Measurements from ENCODE around the gene TDRD7.

The TDRD7 gene

DNA sequence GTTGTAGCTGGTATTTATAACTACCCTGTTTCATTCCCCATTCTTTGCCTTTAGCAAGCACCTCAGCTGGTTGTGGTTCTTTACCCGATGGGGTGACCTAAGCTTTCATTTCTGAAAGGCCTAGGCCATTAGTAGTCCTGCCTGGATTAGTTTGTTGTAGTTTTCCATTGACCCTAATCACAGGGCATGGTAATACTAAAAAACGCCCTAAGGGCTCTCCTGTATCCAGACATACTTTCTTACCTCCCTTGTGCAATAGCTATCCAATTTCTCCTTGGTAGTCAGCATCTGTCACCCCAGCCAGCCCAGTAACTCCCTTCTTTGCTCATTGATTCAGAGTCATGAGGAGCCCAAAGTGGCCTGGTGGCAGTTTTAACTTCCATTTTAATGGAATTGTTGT is 113.6 kb downstream of the TDRD7 start:
- TF ChIP-seq, protein P1, sequence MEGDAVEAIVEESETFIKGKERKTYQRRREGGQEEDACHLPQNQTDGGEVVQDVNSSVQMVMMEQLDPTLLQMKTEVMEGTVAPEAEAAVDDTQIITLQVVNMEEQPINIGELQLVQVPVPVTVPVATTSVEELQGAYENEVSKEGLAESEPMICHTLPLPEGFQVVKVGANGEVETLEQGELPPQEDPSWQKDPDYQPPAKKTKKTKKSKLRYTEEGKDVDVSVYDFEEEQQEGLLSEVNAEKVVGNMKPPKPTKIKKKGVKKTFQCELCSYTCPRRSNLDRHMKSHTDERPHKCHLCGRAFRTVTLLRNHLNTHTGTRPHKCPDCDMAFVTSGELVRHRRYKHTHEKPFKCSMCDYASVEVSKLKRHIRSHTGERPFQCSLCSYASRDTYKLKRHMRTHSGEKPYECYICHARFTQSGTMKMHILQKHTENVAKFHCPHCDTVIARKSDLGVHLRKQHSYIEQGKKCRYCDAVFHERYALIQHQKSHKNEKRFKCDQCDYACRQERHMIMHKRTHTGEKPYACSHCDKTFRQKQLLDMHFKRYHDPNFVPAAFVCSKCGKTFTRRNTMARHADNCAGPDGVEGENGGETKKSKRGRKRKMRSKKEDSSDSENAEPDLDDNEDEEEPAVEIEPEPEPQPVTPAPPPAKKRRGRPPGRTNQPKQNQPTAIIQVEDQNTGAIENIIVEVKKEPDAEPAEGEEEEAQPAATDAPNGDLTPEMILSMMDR (conservative IDR thresholded peaks at IDR 0.05), result no peak
- TF ChIP-seq ZFX (IDR thresholded peaks at IDR 0.05), result no peak
- H3K27ac ChIP-seq, result no peak overlapping the region

DNA sequence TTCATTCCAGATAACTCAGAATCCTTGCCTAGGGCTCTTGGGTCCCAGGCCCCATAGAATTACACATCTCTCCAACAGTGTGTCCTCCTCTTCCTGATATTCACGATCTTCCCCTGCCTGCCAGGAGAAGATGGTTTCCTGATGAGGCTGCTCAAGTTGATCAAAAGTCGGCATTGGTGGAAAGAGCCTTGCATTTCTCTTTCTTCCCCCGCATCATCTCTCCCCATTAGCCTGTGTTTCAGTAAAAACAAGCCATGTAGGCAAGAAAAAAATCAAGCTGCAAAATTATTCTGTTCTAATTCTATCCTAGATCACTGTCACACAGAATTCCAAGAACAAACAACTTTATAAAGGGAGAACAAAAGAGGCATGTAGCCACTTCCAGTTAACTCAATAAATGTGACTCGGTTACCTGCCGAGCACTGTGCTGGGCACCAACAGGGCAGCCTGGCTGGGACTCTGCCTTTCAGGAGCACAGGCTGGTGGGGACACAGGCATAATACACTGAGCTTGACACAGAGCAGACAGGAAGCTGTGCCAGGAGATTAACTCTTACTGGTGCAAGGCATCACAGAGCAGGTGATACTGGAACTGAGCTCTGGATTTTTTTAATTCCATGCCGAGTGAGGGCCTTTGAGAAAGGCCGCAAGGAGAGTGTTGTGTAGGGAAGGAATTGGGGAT is 115.1 kb downstream of the TDRD7 start:
- TF ChIP-seq ZFX (IDR thresholded peaks at IDR 0.05), result no peak
- TF ChIP-seq, protein P1 (conservative IDR thresholded peaks at IDR 0.05), result no peak
- H3K27ac ChIP-seq, result no peak overlapping the region

DNA sequence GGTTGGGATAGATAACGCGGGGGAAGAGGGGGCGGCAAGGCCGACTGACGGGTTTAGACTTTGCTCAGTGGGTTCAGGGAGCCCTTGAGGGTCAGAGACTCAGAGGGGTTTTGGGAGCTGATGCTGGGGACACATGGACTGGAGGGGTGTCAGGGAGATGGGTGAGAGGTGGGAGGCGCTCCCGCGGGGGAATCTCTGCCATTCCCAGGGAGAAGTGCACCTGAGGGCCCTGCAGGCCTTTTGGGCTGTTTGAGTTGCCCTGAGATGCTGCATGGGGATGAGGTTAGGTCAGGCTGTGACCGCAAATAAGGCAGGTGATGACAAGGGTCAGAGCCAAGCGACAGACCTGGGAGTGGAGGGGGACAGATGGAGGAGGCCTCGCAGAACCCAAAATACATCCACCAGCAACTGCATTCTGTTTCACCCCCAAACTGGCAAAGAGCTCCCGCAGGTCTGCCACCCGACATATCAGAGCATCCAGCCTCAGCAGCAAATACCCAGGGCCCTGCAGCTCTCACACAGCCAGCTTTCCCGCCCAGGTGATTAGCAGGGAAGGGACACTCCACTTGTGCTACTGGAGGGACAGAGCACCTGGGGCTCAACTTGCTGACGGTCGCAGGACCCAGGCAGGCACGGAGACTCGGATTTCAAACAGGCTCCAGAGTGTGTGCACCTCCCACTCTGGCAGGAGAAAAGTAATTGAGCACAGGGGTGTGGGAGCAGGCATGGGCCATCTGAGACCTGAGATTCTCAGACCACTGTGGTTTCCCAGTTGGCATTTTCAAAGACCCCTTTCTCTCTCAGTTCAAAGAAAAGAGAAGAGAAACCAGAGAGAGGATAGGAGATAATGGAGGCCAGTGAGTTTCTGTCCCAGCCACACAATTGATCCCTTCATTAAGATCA is 116.0 kb downstream of the TDRD7 start:
- no peak for TF ChIP-seq ZFX (IDR thresholded peaks at IDR 0.05)
- TF ChIP-seq, protein P1 (conservative IDR thresholded peaks at IDR 0.05), result no peak

DNA sequence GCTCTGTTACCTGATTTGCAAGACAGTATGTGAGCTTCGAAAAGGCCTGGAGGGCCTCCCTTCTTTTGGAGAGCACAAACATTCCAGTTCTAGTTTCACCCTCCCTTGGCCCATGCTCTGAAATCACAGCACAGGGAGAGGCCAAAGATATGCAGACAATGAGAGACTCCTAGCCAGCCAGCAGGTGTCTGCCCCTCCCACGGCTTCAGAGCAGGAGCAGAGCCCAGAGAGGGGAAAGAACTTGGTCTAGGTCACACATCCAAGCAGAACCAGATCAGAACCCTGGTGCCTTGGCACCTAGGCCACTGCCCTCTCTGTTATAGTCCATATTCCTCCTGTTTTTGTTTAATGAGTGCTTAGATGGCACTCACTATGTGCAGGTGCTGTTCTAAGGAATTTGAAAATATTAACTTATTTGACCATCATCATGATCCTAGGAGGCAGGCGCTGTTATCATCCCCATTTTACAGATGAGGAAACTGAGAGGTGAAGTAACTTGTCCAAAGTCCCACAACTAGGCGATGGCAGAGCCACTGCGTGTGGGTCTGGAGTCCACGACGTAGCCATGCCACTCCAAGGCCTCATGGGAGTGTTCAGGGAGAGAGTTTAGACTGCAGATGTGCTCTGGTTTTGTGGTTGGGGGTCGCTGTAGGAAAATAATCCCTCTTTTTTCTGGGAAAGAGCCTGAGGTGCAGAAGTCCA is 116.8 kb downstream of the TDRD7 start:
- H3K27ac ChIP-seq, result no peak overlapping the region

More for the DNA sequence above, 116.0 kb downstream of the TDRD7 start:
- H3K27ac ChIP-seq, result no peak overlapping the region

DNA sequence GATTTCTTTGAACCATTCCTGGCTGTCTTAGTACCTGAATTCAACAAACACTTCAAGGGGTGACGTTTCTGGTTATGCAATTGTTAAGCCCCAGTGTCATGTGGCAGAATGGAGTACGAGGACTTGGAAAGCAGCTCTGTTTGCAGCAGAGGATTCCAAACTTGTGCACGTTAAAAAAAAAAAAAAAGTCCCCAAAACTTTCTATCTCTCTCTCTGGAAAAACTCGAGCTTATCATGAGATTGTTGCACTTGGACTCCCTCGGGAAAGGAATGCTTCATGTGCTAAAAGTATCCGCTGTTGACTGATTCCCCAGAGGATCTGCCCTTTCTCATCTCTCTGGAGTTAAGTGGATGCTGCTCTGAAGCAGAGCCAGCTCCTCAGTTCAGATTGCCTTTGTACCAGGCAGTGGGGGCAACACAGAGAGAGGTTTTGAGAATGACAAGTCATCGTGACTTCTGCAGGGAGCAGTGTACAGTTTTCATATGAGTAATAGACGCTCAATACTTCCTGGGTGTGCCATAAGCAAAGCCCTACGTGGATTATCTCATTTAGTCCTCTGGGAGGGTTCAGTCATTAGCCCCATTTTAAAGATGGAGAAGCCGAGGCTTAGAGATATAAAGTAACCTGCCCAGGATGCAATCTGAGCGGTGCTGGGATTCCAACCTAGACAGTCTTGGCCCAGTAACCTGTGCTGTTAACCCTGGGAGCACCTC is 117.6 kb downstream of the TDRD7 start:
- no peak overlapping the region for H3K27ac ChIP-seq
- TF ChIP-seq, protein P1 (conservative IDR thresholded peaks at IDR 0.05), result no peak
- no peak for TF ChIP-seq ZFX (IDR thresholded peaks at IDR 0.05)

More for the DNA sequence above, 116.8 kb downstream of the TDRD7 start:
- TF ChIP-seq ZFX (IDR thresholded peaks at IDR 0.05), result no peak
- TF ChIP-seq, protein P1 (conservative IDR thresholded peaks at IDR 0.05), result no peak

DNA sequence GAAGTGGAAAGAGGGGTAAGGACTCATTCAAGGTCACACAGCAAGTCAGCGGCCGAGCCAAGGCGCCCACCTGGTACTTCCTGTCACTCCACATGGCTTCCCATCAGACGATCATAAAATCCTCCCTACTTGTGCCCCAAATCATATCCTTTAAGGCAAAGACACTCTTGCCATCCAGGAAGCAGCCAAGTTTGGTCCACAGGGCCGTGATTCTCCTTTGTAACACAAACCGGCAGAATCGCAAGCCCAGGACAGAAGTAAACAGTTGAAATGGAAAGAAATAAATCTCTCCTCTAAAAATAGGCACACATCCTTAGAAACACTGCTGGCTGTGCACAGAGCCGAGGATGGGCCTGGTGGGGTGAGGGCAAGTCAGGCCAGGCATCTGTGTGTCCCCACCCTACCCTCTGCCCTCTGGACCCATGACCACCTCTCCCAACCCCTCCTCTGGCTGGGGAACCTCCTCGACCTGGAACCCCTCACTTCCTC is 120.0 kb downstream of the TDRD7 start:
- no peak for TF ChIP-seq ZFX (IDR thresholded peaks at IDR 0.05)
- TF ChIP-seq, protein P1 (conservative IDR thresholded peaks at IDR 0.05), result no peak

More for the DNA sequence above, 120.0 kb downstream of the TDRD7 start:
- H3K27ac ChIP-seq, result no peak overlapping the region

All from C4-2B (cell line).